Osteocyte (in vitro differentiated cells): ENCODE measurements around the gene TDP2. TPM values are rescaled to one million over a fixed set of nuclear protein-coding genes. Genes with fewer than 3 reads are reported as not detected.

Experiments used
- DNase-seq: peaks from one replicate; pipeline ENCODE4 v3.0.0; 2021; ENCODE audit warnings: mixed read lengths; ENCODE audit not compliant: unreplicated experiment; ENCODE audit errors: extremely low spot score
- H3K27ac Mint-ChIP-seq: one replicate; pipeline ENCODE4 v1.8.0; 2021; ENCODE audit warnings: mild to moderate bottlenecking, mixed read lengths; ENCODE audit not compliant: unreplicated experiment
- H3K27me3 Mint-ChIP-seq: one replicate; pipeline ENCODE4 v1.8.0; 2021; ENCODE audit warnings: mixed read lengths; ENCODE audit not compliant: unreplicated experiment
- H3K36me3 Mint-ChIP-seq: one replicate; pipeline ENCODE4 v1.8.0; 2021; ENCODE audit warnings: mixed read lengths; ENCODE audit not compliant: unreplicated experiment
- H3K4me1 Mint-ChIP-seq: one replicate; pipeline ENCODE4 v1.8.0; 2021; ENCODE audit warnings: mixed read lengths; ENCODE audit not compliant: unreplicated experiment
- H3K4me3 Mint-ChIP-seq: one replicate; pipeline ENCODE4 v1.8.0; 2021; ENCODE audit warnings: mild to moderate bottlenecking, moderate library complexity, mixed read lengths; ENCODE audit not compliant: unreplicated experiment
- H3K9me3 Mint-ChIP-seq: one replicate; pipeline ENCODE4 v1.8.0; 2021; ENCODE audit warnings: mixed read lengths; ENCODE audit not compliant: unreplicated experiment
- total RNA-seq: library from RNA; stranded (reverse); gene quantifications from 2 replicates; pipeline ENCODE4 v1.2.1, GENCODE V29; 2021
- TF ChIP-seq, protein P1 (sequence below): fragments of 200-600 bp; sonication (generic); IDR thresholded peaks from 2 replicates; pipeline ENCODE4 v1.5.0; 2021; ENCODE audit warnings: antibody characterized with exemption, mild to moderate bottlenecking, moderate library complexity

Gene TDP2
- total RNA-seq, 1 donor from 2014 or later, result 31.5 TPM

DNA sequence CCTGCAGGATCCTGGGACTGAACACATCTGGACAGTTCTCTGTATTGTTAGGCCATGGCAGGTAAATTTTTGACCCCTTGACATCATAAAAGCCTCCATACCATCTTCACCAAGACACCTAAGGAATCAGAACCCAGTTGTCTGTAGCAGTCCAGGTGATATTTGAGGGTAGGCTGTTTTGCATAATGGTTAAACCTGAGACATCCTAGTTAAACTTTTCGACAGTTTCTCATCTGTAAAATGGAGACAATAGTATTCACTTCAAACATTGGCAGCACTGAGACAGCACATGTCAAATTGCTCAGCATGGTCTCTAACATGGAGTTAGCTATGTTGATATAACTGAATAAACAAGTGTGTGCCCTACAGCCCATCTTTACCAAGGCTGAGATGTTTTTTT lies 27.5 kb upstream of the TDP2 start:
- no peak overlapping the region for H3K27ac Mint-ChIP-seq
- TF ChIP-seq, protein P1, sequence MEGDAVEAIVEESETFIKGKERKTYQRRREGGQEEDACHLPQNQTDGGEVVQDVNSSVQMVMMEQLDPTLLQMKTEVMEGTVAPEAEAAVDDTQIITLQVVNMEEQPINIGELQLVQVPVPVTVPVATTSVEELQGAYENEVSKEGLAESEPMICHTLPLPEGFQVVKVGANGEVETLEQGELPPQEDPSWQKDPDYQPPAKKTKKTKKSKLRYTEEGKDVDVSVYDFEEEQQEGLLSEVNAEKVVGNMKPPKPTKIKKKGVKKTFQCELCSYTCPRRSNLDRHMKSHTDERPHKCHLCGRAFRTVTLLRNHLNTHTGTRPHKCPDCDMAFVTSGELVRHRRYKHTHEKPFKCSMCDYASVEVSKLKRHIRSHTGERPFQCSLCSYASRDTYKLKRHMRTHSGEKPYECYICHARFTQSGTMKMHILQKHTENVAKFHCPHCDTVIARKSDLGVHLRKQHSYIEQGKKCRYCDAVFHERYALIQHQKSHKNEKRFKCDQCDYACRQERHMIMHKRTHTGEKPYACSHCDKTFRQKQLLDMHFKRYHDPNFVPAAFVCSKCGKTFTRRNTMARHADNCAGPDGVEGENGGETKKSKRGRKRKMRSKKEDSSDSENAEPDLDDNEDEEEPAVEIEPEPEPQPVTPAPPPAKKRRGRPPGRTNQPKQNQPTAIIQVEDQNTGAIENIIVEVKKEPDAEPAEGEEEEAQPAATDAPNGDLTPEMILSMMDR, result no peak
- H3K9me3 Mint-ChIP-seq, result no peaks in the 10 kb centered on the region
- H3K4me3 Mint-ChIP-seq, result no peak overlapping the region
- no peaks in the 10 kb centered on the region for H3K27me3 Mint-ChIP-seq
- H3K36me3 Mint-ChIP-seq, result peaks cover 2% of the 10 kb centered on the region
- peaks cover 11% of the 10 kb centered on the region for H3K4me1 Mint-ChIP-seq
- no peak for DNase-seq

DNA sequence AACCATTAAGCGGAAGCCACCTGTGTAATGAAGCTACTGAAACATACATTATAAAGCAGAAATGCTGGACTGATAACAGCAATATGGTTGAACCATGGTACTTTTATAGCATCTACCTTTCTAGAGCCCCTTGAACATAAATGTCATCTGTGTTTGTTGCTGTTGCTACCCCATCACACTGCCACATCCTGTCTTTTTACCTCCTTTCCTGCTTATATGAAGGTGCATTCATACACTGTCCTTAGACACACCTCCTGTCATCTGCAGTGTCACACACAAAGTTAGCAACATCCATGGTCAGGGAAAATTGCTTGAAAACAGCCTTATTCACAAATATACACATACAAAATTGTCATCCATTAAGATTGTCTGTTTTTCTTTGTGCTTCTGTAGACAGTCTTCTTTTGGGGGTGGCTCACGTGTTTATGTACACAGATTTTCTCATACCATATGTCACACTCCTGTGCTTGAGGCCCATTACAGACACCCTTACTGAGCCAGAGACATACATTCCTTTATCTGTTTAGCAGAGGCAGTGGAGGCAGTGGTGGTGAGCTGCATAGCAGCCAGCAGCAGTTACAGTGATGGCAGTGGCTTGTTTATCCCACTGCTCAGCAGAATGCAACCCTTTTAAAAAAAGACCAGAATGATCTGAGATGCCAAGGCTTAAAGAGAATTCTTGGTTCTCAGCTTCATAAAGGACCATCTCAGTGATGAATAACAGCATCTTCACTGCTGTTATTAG lies 26.3 kb upstream of the TDP2 start:
- no peak for DNase-seq
- Mint-ChIP-seq H3K4me1 (peaks cover 11% of the 10 kb centered on the region), H3K36me3 (no peaks in the 10 kb centered on the region), H3K4me3 (no peak overlapping the region), H3K27ac (no peak overlapping the region), H3K9me3 (no peaks in the 10 kb centered on the region), H3K27me3 (no peaks in the 10 kb centered on the region)
- TF ChIP-seq, protein P1, result no peak

DNA sequence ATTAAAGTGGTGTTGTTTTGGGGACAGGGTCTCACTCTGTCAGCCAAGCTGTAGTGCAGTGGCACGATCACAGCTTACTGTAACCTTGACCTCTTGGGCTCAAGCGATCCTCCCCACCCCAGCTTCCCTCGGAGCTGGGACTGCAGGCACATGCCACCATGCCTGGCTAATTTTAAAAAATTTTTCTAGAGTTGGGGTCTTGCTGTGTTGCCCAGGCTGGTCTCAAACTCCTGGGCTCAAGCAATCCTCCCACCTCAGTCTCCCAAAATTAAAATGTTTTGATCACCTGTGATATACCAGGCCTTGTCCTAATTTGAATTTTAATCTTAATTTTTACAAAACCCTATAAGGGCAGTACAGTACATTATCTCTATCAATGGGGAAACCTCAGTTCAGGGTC lies 25.7 kb upstream of the TDP2 start:
- TF ChIP-seq, protein P1, result no peak
- Mint-ChIP-seq H3K36me3 (peaks cover under 1% of the 10 kb centered on the region), H3K27me3 (no peaks in the 10 kb centered on the region), H3K9me3 (no peaks in the 10 kb centered on the region), H3K4me3 (no peak overlapping the region), H3K4me1 (peaks cover 11% of the 10 kb centered on the region), H3K27ac (no peak overlapping the region)
- no peak for DNase-seq

DNA sequence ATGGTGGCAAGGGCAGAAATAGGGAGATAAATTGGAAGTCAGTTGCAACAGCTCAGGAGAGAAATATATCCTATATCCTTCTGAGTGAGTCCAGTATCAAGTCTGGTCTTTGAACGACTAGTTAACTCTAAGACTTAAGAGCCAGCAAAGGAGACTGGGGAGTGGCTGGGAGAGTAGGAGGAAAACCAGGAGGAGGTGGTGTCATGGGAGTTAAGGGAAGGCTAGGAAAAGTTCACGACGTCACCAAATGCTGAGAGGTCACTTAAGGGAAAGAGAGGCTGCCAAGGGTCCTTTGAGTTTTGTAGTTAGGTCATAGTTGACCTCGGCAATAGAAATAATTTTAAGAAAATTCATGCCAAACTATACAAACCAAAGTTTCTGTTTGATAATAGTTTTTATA lies 25.3 kb upstream of the TDP2 start:
- Mint-ChIP-seq H3K4me3 (no peak overlapping the region), H3K9me3 (no peaks in the 10 kb centered on the region), H3K27ac (no peak overlapping the region), H3K4me1 (peaks cover 11% of the 10 kb centered on the region), H3K36me3 (peaks cover 3% of the 10 kb centered on the region), H3K27me3 (no peaks in the 10 kb centered on the region)
- DNase-seq, result no peak
- TF ChIP-seq, protein P1, result no peak

DNA sequence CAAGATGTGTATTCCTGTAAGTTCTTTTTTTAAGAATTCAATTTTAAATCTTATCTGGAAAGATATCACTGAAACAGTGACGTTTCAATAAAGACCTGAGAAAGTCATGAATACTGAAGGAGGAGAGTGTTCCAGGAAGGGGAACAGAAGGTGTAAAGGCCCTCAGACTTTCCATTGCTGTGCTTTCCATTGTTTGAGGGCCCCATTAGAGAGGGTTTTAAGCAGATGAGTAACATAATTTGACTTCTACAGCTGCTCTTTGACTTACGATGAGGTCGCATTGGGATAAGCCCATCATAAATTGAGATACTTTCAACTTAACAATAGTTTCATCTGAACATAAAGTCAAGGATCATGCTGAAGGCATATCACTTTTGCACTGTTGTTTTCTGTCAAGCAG lies 24.9 kb upstream of the TDP2 start:
- TF ChIP-seq, protein P1, result no peak
- Mint-ChIP-seq H3K27me3 (no peaks in the 10 kb centered on the region), H3K4me1 (peaks cover 11% of the 10 kb centered on the region), H3K36me3 (peaks cover 3% of the 10 kb centered on the region), H3K9me3 (no peaks in the 10 kb centered on the region), H3K27ac (no peak overlapping the region), H3K4me3 (no peak overlapping the region)
- no peak for DNase-seq
